GM23338 (cell line): Measurements from ENCODE around the gene KCNMA1. TPM values are rescaled to one million over a fixed set of nuclear protein-coding genes. Genes with fewer than 3 reads are reported as not detected.

Source experiments
- ATAC-seq: fragments of 200-7000 bp; cut with Tn5 transposase; 3 replicates; pipeline ENCODE4 v1.9.1; 2020
- DNase-seq: peaks from one replicate; pipeline ENCODE4 v3.0.0-alpha.2; 2015; ENCODE audit warnings: low spot score
- H2AFZ ChIP-seq: fragments of 200-600 bp; sonication (generic); 2 replicates; pipeline ENCODE4 v1.8.0; 2016; ENCODE audit warnings: antibody characterized with exemption, mild to moderate bottlenecking, moderate library complexity
- H3F3A ChIP-seq: fragments of 200-600 bp; sonication (generic); replicated peaks from 2 replicates; pipeline ENCODE4 v1.8.0; 2017; ENCODE audit warnings: antibody characterized with exemption, mixed run types, low read depth
- H3K27ac ChIP-seq: fragments of 200-600 bp; sonication (generic); 2 replicates; pipeline ENCODE4 v1.6.1; 2016; ENCODE audit warnings: low read depth
- H3K27me3 ChIP-seq: fragments of 200-600 bp; sonication (generic); 2 replicates; pipeline ENCODE4 v1.8.0; 2016; ENCODE audit warnings: mild to moderate bottlenecking, mixed run types, moderate library complexity; ENCODE audit not compliant: insufficient read depth
- H3K36me3 ChIP-seq: fragments of 200-600 bp; sonication (generic); 2 replicates; pipeline ENCODE4 v1.8.0; 2016; ENCODE audit warnings: mild to moderate bottlenecking; ENCODE audit not compliant: insufficient read depth
- H3K4me1 ChIP-seq: fragments of 200-600 bp; sonication (generic); 2 replicates; pipeline ENCODE4 v1.8.0; 2016; ENCODE audit warnings: mild to moderate bottlenecking, moderate library complexity; ENCODE audit not compliant: insufficient read depth
- H3K4me2 ChIP-seq: fragments of 200-600 bp; sonication (generic); 2 replicates; pipeline ENCODE4 v1.7.1; 2017; ENCODE audit warnings: mixed run types
- H3K4me3 ChIP-seq: fragments of 200-600 bp; sonication (generic); 2 replicates; pipeline ENCODE4 v1.6.1; 2016; ENCODE audit warnings: mixed run types
- H3K79me2 ChIP-seq: fragments of 200-600 bp; sonication (generic); replicated peaks from 2 replicates; pipeline ENCODE4 v1.8.0; 2017; ENCODE audit warnings: mild to moderate bottlenecking; ENCODE audit not compliant: insufficient read depth
- H3K9me2 ChIP-seq: fragments of 200-600 bp; sonication (generic); 2 replicates; pipeline ENCODE4 v1.8.0; 2017; ENCODE audit not compliant: insufficient read depth
- H4K20me1 ChIP-seq: fragments of 200-600 bp; sonication (generic); replicated peaks from 2 replicates; pipeline ENCODE4 v1.8.0; 2017; ENCODE audit warnings: mild to moderate bottlenecking; ENCODE audit not compliant: insufficient read depth
- H3K27ac Mint-ChIP-seq: 2 replicates; pipeline ENCODE4 v1.8.0; 2020; ENCODE audit warnings: inconsistent platforms, mild to moderate bottlenecking, moderate library complexity, mixed read lengths
- H3K27me3 Mint-ChIP-seq: 3 replicates; pipeline ENCODE4 v1.8.0; 2022; ENCODE audit warnings: low read depth, mild to moderate bottlenecking, moderate library complexity, mixed read lengths, inconsistent platforms; ENCODE audit not compliant: insufficient read depth, poor library complexity
- H3K36me3 Mint-ChIP-seq: 3 replicates; pipeline ENCODE4 v1.8.0; 2021; ENCODE audit warnings: low read depth, mild to moderate bottlenecking, inconsistent platforms, moderate library complexity, mixed read lengths
- H3K4me1 Mint-ChIP-seq: 3 replicates; pipeline ENCODE4 v1.8.0; 2020; ENCODE audit warnings: mild to moderate bottlenecking, inconsistent platforms, mixed read lengths
- H3K4me3 Mint-ChIP-seq: 3 replicates; pipeline ENCODE4 v1.8.0; 2021; ENCODE audit warnings: moderate library complexity, mild to moderate bottlenecking, inconsistent platforms, mixed read lengths
- H3K9me3 Mint-ChIP-seq: 3 replicates; pipeline ENCODE4 v1.8.0; 2020; ENCODE audit warnings: moderate library complexity, mild to moderate bottlenecking, inconsistent platforms, mixed read lengths
- CREB1 ChIP-seq: fragments of 250-450 bp; sonication (Bioruptor Pico); IDR thresholded peaks from 2 replicates; pipeline ENCODE4 v1.5.0; 2020; ENCODE audit warnings: low read depth, mild to moderate bottlenecking, moderate library complexity
- ETS1 ChIP-seq: IDR thresholded peaks from 2 replicates; pipeline ENCODE4 v1.6.1; 2016; ENCODE audit warnings: antibody characterized with exemption
- EZH2 ChIP-seq: fragments of 200-600 bp; sonication (generic); IDR thresholded peaks from one replicate; pipeline ENCODE4 v1.8.0; 2017; ENCODE audit warnings: antibody characterized with exemption, mild to moderate bottlenecking, low read depth; ENCODE audit not compliant: unreplicated experiment
- EZH2phosphoT487 ChIP-seq: fragments of 200-600 bp; sonication (generic); IDR thresholded peaks from one replicate; pipeline ENCODE4 v1.8.1; 2018; ENCODE audit warnings: antibody characterized with exemption; ENCODE audit not compliant: unreplicated experiment
- JUNB ChIP-seq: IDR thresholded peaks from one replicate; pipeline ENCODE4 v1.6.1; 2016; ENCODE audit warnings: antibody characterized with exemption; ENCODE audit not compliant: unreplicated experiment
- NANOG ChIP-seq: IDR thresholded peaks from 2 replicates; pipeline ENCODE4 v1.6.1; 2016; ENCODE audit warnings: antibody characterized with exemption, borderline replicate concordance
- POLR2AphosphoS5 ChIP-seq: IDR thresholded peaks from 2 replicates; pipeline ENCODE4 v1.6.1; 2016; ENCODE audit warnings: antibody characterized with exemption, low read depth
- STAT1 ChIP-seq: IDR thresholded peaks from one replicate; pipeline ENCODE4 v1.6.1; 2016; ENCODE audit warnings: antibody characterized with exemption; ENCODE audit not compliant: unreplicated experiment
- ZNF114 ChIP-seq: fragments of 250-450 bp; sonication (Bioruptor Pico); IDR thresholded peaks from 2 replicates; pipeline ENCODE4 v1.5.0; 2020; ENCODE audit warnings: mild to moderate bottlenecking, moderate library complexity
- ZNF331 ChIP-seq: fragments of 250-450 bp; sonication (Bioruptor Pico); IDR thresholded peaks from 2 replicates; pipeline ENCODE4 v1.5.0; 2020; ENCODE audit warnings: low read depth, mild to moderate bottlenecking, moderate library complexity
- ZNF462 ChIP-seq: fragments of 250-450 bp; sonication (Bioruptor Pico); IDR thresholded peaks from 2 replicates; pipeline ENCODE4 v1.5.0; 2020; ENCODE audit warnings: mild to moderate bottlenecking, moderate library complexity
- polyA plus RNA-seq: library from polyadenylated mRNA; unstranded; fragments of >200 nt; fragmentation: Nextera tagmentation; extraction: Ambion mirVana; gene quantifications from 2 replicates; pipeline ENCODE4 v1.2.1, GENCODE V29; 2016
- total RNA-seq: library from RNA; depleted of rRNA; stranded (reverse); fragments of >200 nt; shearing (Covaris generic); gene quantifications from 2 replicates; pipeline ENCODE4 v1.2.3, GENCODE V29; 2014
- TF ChIP-seq, protein P1 (sequence below): IDR thresholded peaks from one replicate; pipeline ENCODE4 v1.6.1; 2018; ENCODE audit warnings: antibody characterized with exemption; ENCODE audit not compliant: unreplicated experiment
- TF ChIP-seq, protein P2 (sequence below), 2 experiments: fragments of 200-600 bp in 1 of 2; sonication (generic) in 1 of 2; conservative IDR thresholded peaks; 2 replicates each; pipeline versions ENCODE4 v1.5.1 to v1.6.1; 2016 to 2017; ENCODE audit warnings: antibody characterized with exemption in 2 of 2, low read depth in 2 of 2, mild to moderate bottlenecking in 2 of 2, moderate library complexity in 1 of 2

The KCNMA1 gene
- total and polyA plus RNA-seq, 2 experiments from 2014 or later = 8.2 to 9.0 TPM

DNA sequence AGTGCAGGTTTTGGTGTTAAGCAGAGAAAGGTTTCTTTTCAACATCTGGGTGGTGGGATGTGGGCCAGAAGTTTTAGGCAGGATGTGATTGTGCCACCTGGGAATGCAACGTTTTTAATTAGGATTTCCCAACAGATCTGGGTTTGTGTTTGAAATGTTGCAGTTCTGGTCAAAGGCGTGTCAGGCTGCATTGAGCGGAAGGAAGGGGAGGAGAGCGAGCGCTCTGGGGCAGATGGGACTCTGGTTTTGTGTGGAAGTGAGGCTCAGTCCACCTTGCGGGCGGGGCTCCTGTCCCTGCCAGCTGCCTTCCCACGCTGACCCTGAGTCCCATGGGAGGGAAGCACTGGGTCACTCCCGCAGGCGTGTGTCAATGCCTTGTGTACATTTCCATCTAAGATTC lies 767.7 kb downstream of the KCNMA1 start:
- no peak overlapping the region for H2AFZ ChIP-seq
- H3K27ac Mint-ChIP-seq = no peak overlapping the region

More for the DNA sequence above, 767.7 kb downstream of the KCNMA1 start:
- no peaks in the 10 kb centered on the region for H3K4me1 Mint-ChIP-seq
- no peak for TF ChIP-seq ZNF114
- no peak for TF ChIP-seq STAT1
- TF ChIP-seq JUNB = no peak
- no peak for TF ChIP-seq POLR2AphosphoS5
- TF ChIP-seq NANOG = no peak
- TF ChIP-seq, protein P1, sequence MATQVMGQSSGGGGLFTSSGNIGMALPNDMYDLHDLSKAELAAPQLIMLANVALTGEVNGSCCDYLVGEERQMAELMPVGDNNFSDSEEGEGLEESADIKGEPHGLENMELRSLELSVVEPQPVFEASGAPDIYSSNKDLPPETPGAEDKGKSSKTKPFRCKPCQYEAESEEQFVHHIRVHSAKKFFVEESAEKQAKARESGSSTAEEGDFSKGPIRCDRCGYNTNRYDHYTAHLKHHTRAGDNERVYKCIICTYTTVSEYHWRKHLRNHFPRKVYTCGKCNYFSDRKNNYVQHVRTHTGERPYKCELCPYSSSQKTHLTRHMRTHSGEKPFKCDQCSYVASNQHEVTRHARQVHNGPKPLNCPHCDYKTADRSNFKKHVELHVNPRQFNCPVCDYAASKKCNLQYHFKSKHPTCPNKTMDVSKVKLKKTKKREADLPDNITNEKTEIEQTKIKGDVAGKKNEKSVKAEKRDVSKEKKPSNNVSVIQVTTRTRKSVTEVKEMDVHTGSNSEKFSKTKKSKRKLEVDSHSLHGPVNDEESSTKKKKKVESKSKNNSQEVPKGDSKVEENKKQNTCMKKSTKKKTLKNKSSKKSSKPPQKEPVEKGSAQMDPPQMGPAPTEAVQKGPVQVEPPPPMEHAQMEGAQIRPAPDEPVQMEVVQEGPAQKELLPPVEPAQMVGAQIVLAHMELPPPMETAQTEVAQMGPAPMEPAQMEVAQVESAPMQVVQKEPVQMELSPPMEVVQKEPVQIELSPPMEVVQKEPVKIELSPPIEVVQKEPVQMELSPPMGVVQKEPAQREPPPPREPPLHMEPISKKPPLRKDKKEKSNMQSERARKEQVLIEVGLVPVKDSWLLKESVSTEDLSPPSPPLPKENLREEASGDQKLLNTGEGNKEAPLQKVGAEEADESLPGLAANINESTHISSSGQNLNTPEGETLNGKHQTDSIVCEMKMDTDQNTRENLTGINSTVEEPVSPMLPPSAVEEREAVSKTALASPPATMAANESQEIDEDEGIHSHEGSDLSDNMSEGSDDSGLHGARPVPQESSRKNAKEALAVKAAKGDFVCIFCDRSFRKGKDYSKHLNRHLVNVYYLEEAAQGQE = no peak
- TF ChIP-seq, protein P2, sequence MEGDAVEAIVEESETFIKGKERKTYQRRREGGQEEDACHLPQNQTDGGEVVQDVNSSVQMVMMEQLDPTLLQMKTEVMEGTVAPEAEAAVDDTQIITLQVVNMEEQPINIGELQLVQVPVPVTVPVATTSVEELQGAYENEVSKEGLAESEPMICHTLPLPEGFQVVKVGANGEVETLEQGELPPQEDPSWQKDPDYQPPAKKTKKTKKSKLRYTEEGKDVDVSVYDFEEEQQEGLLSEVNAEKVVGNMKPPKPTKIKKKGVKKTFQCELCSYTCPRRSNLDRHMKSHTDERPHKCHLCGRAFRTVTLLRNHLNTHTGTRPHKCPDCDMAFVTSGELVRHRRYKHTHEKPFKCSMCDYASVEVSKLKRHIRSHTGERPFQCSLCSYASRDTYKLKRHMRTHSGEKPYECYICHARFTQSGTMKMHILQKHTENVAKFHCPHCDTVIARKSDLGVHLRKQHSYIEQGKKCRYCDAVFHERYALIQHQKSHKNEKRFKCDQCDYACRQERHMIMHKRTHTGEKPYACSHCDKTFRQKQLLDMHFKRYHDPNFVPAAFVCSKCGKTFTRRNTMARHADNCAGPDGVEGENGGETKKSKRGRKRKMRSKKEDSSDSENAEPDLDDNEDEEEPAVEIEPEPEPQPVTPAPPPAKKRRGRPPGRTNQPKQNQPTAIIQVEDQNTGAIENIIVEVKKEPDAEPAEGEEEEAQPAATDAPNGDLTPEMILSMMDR (conservative IDR thresholded peaks at IDR 0.05; ENCODE audit: low read depth in 2 of 2) = no peak
- no peak for TF ChIP-seq EZH2
- no peak for TF ChIP-seq ZNF331 (CRISPR knock-in tag)
- no peak for TF ChIP-seq CREB1 (CRISPR knock-in tag)
- no peak for TF ChIP-seq ZNF462 (CRISPR knock-in tag)
- no peak for TF ChIP-seq EZH2phosphoT487
- no peak for TF ChIP-seq ETS1
- Histone ChIP-seq H4K20me1 (no peaks in the 10 kb centered on the region), H3K79me2 (no peaks in the 10 kb centered on the region), H3K36me3 (no peaks in the 10 kb centered on the region), H3K27me3 (no peaks in the 10 kb centered on the region), H3K9me2 (peaks cover 11% of the 10 kb centered on the region; the same call in 1 of the 2 replicates), H3K4me2 (no peak overlapping the region), H3K27ac (no peak overlapping the region), H3K4me1 (no peaks in the 10 kb centered on the region), H3F3A (no peaks in the 10 kb centered on the region), H3K4me3 (no peak overlapping the region)
- ATAC-seq (no peak), DNase-seq (no peak)
- no peak overlapping the region for H3K4me3 Mint-ChIP-seq
- H3K27me3 Mint-ChIP-seq = no peaks in the 10 kb centered on the region
- no peaks in the 10 kb centered on the region for H3K36me3 Mint-ChIP-seq
- no peaks in the 10 kb centered on the region for H3K9me3 Mint-ChIP-seq
